Measurements from ENCODE around the gene VSX1. TPM values are rescaled to one million over a fixed set of nuclear protein-coding genes. Genes with fewer than 3 reads are reported as not detected.

The VSX1 gene
- total RNA-seq, 1 experiment from 2014 or later: not detected

- H3K9me3 ChIP-seq (ENCODE audit: low read depth, low read length, poor library complexity, severe bottlenecking): no peaks in the 10 kb centered on the region
- DNase-seq (ENCODE audit: low spot score): no peak
- H3K4me1 ChIP-seq (ENCODE audit: insufficient read depth, low read length, poor library complexity, severe bottlenecking): no peaks in the 10 kb centered on the region
- TF ChIP-seq CTCF (conservative IDR thresholded peaks at IDR 0.05; ENCODE audit: low read depth, low read length) (no peak), EZH2 (IDR thresholded peaks at IDR 0.05; ENCODE audit: borderline replicate concordance, low read depth, low read length, poor library complexity, severe bottlenecking) (no peak)
- no peak overlapping the region for H3K27ac ChIP-seq (ENCODE audit: low read depth, low read length, poor library complexity, severe bottlenecking)
- POLR2A ChIA-PET (ENCODE audit: low non-redundant PET): no interaction called here
- no peak overlapping the region for H3K4me3 ChIP-seq (ENCODE audit: low read depth, low read length, poor library complexity, severe bottlenecking)
- no TSS peak for BruUV-seq (replicated peaks)
- H3K27me3 ChIP-seq (replicated peaks; ENCODE audit: insufficient read depth, low read depth, low read length, poor library complexity): peaks cover 59% of the 10 kb centered on the region
- intact Hi-C loops (cut with micrococcal nuclease; ENCODE audit: unreplicated experiment): no loop called here
- no peaks in the 10 kb centered on the region for H3K36me3 ChIP-seq (ENCODE audit: insufficient read depth, low read length, poor library complexity, severe bottlenecking)
- CTCF ChIA-PET: no interaction called here
Measured at GRCh38 chr20:25097498-25097897, 15.6 kb upstream of the VSX1 start.

- TF ChIP-seq CTCF (conservative IDR thresholded peaks at IDR 0.05; ENCODE audit: low read depth, low read length) (no peak), EZH2 (IDR thresholded peaks at IDR 0.05; ENCODE audit: borderline replicate concordance, low read depth, low read length, poor library complexity, severe bottlenecking) (no peak)
- Histone ChIP-seq H3K27ac (ENCODE audit: low read depth, low read length, poor library complexity, severe bottlenecking) (no peak overlapping the region), H3K9me3 (ENCODE audit: low read depth, low read length, poor library complexity, severe bottlenecking) (no peaks in the 10 kb centered on the region), H3K36me3 (ENCODE audit: insufficient read depth, low read length, poor library complexity, severe bottlenecking) (no peaks in the 10 kb centered on the region), H3K27me3 (replicated peaks; ENCODE audit: insufficient read depth, low read depth, low read length, poor library complexity) (peaks cover 89% of the 10 kb centered on the region), H3K4me3 (ENCODE audit: low read depth, low read length, poor library complexity, severe bottlenecking) (no peak overlapping the region), H3K4me1 (ENCODE audit: insufficient read depth, low read length, poor library complexity, severe bottlenecking) (no peaks in the 10 kb centered on the region)
- ChIA-PET CTCF (no interaction called here), POLR2A (ENCODE audit: low non-redundant PET) (no interaction called here)
- BruUV-seq (replicated peaks): no TSS peak
- DNase-seq (ENCODE audit: low spot score): no peak
- intact Hi-C loops (cut with micrococcal nuclease; ENCODE audit: unreplicated experiment): no loop called here
Measured at GRCh38 chr20:25090492-25091429, 8.8 kb upstream of the VSX1 start.

DNA sequence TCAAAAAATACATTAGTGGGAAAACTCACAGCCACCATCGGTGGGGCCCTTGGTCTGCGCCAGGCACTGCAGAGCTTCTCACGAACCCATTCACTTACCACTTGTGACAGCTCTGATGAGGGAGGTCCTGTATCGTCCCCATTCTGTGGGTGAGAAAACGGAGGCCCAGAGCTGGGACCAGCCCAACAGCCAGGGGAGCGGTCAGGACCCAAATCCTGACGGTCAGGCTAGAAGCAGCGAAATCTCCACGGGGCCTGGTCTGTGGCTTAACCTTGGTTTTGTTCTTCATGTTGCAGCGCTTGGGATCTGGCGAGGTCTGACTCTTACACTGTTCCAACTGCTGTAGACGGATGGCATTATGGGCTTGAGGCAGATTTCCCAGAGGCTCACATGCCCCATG, 7.7 kb upstream of the VSX1 start:
- ChIA-PET CTCF (no interaction called here), POLR2A (ENCODE audit: low non-redundant PET) (no interaction called here)
- no peak for TF ChIP-seq CTCF (conservative IDR thresholded peaks at IDR 0.05; ENCODE audit: low read depth, low read length)
- no peak for TF ChIP-seq EZH2 (IDR thresholded peaks at IDR 0.05; ENCODE audit: borderline replicate concordance, low read depth, low read length, poor library complexity, severe bottlenecking)

More for the DNA sequence above, 7.7 kb upstream of the VSX1 start:
- Histone ChIP-seq H3K27me3 (replicated peaks; ENCODE audit: insufficient read depth, low read depth, low read length, poor library complexity) (peaks cover 90% of the 10 kb centered on the region), H3K4me3 (ENCODE audit: low read depth, low read length, poor library complexity, severe bottlenecking) (no peak overlapping the region), H3K36me3 (ENCODE audit: insufficient read depth, low read length, poor library complexity, severe bottlenecking) (no peaks in the 10 kb centered on the region), H3K27ac (ENCODE audit: low read depth, low read length, poor library complexity, severe bottlenecking) (no peak overlapping the region), H3K9me3 (ENCODE audit: low read depth, low read length, poor library complexity, severe bottlenecking) (no peaks in the 10 kb centered on the region), H3K4me1 (ENCODE audit: insufficient read depth, low read length, poor library complexity, severe bottlenecking) (no peaks in the 10 kb centered on the region)
- no TSS peak for BruUV-seq (replicated peaks)
- intact Hi-C loops (cut with micrococcal nuclease; ENCODE audit: unreplicated experiment): loop anchor here (5.0 to 10.0 kb wide), 2 partner anchors 33 to 65 kb away; no protein-coding TSS in a partner anchor
- no peak for DNase-seq (ENCODE audit: low spot score)

Data from A673 (cell line).